ENCODE data around the gene COIL. TPM values are rescaled to one million over a fixed set of nuclear protein-coding genes. Genes with fewer than 3 reads are reported as not detected.

Gene COIL
- polyA plus RNA-seq, 12 donors = 16.2 to 22.0 (median 18.8) TPM; not detected in 1

DNA sequence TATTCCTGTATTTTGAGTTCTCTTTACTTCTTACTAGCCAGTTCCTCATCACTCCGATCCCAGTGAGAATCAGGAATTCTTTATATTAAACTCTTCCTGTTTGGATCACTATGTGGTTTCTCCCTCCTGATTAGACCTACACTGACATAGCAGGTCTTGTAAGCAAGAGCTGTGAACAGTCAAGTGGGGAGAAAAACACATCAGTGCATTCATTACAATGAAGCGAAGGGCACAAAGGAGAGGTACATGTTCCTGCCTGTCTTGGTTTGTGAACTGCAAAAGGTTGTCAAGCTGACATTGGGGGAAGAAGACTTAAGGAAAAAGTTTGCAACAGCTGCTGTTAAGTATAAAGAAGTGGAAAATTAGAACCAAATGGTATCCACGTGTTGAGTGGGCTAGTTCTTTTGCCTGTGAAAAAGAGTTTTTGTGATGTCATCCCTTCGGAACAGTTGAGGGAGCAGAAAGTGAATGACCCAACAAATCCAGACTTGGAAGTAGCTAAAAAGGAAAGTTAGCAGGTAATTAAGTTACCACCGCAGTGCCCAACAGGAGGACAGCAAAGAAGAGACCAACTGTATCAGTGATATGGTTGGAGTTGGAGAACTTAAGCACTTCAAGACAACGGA is 24.0 kb downstream of the COIL start:
- no peak for DNase-seq

GRCh38 chr17:56935461-56935860 is 25.4 kb downstream of the COIL start:
- no peak for DNase-seq

DNA sequence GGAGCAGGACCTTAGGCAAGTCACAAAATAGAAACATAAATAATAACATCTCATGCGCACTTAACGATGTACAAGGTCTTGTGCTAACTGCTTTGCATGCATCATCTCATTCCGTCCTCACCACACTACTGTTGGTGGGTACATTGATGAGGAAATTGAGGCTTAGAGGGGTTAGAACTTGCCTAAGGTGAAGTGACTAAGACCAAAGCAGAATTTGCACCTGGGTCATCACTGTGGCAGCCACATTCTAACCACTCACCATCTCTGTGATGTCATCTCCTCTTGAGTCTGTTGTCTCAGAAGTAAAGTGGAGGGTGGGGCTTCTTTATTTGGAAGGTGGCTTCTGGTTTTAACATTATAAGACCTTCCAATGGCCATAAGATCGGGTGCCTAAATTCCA is 26.6 kb downstream of the COIL start:
- no peak for DNase-seq

DNA sequence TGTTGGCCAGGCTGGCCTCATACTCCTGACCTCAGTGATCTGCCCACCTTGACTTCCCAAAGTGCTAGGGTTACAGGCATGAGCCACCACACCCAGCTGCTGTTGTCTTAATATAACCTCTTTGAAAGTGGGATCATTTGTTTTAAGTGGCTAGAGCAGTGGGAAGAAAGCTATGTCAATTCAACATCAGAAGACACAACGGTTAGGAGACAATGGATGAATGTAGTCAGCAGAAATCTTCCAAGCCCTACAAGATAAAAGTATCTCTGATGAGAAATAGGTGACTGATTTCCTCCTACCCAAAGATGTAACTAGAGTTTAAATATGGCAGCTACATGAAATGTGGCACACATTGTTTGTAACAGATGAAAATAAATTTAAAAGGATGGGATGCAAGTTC is 27.0 kb downstream of the COIL start:
- DNase-seq = no peak

DNA sequence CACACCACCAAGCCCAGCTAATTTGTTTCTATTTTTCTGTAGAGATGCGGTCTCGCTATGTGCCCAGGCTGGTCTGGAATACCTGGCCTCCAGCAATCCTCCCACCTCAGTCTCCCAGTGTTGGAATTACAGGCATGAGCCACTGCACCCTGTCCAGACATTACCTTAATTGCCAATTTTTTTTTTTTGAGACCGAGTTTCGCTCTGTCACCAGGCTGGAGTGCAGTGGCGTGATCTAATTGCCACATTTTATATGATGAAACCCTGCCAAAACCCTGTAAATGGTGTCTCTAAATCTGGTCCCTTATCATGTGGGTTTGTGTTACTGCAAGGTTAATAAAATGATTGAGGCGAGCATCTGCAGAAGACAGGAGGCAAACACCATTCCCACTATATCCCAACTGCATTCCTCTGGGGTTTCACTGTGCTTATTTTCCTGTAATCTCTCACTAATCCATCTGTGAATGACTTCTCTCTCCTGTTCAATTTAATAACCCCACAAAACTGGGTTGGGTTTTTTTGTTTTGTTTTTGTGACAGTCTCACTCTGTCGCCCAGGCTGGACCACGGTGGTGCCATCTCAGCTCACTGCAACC is 27.6 kb downstream of the COIL start:
- no peak for DNase-seq

GRCh38 chr17:56930739-56931337 is 30.0 kb downstream of the COIL start:
- no peak for DNase-seq

GRCh38 chr17:56929362-56929969 is 31.4 kb downstream of the COIL start:
- DNase-seq = no peak

DNA sequence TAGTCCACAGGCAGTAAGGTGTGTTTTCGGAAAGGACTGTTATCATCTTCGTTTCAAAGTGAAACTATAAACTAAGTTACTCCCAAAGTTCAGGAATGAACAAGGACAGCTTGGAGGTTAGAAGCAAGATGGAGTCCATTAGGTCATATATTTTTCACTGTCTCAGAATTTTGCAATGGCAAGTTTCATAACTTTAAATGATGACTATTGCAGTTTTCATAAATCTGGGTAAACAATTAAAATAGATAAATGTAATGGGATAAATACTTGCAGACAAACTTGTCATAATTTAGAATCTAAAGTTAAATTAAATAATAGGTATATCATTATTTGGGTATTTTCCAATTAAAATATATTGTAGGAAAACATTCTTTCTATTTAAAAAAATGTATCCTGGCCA is 32.3 kb downstream of the COIL start:
- no peak for DNase-seq

GRCh38 chr17:56926704-56927103 is 34.1 kb downstream of the COIL start:
- no peak for DNase-seq

GRCh38 chr17:56926270-56926669 is 34.6 kb downstream of the COIL start:
- DNase-seq = no peak

GRCh38 chr17:56925088-56925487 is 35.8 kb downstream of the COIL start:
- DNase-seq = no peak

DNA sequence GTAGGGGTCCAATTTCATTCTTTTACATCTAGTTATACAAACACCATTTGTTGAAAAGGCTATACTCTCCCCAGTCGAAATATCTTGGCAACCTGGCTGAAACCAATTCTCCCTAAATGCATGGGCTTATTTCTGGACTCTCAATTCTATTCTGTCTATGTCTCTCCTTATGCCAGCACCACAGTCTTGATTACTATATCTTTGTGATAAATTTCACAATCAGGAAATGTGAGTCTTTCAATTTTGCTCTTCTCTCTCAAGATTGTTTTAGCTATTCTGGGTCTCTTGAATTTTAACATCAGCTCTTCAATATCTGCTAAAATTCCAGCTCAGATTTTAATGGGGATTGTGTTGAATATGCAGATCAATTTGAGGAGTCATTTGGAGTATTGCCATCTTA is 41.1 kb downstream of the COIL start:
- DNase-seq = no peak

DNA sequence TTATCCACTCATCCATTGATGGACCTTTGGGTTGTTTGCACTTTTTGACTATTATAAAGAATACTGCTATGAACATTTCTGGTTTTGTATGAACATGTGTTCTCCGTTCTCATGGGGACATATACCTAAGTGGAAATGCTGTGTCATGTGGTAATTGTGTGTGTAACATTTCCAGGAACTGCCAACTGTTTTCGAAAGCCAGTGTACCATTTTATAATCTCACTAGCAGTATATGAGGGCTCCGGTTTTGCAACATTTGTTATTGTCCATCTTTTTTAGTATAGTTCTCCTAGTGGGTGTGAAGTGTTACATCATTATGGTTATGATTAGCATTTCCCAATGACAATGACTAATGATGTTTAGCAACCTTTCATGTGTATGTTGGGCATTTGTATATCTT is 41.9 kb downstream of the COIL start:
- no peak for DNase-seq

DNA sequence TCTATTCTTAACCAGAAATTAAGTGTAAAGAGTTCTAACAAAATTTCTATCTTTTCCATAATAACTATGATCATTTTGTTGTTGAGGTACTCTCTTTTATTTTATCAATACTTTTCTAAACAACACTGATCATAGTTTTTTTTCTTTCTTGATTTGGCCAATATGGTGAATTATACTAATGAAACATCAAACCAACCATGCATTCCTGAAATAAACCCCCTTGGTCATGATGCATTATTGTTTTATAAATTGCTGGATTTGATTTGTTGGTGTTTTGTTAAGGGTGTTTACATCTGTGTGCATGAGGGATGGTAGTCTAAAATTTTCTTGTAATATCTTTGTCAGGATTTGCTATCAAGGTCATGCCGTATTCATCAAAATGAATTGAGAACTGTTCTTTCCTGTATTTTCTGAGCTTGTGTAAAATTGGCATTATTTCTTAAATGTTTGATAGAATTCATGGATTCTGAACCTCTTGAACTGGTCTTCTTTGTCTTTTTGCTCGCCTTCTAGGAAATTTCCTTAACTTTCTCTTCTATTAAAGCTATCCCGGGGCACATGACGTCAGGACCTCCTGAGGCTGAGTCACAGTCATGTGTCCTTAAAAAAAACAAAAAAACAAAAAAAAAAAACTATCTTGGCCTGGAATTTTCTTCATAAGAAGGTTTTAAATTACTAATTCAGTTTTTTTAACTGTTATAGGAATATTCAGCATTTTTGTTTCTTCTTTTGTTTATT is 43.1 kb downstream of the COIL start:
- DNase-seq = no peak

GRCh38 chr17:56914581-56915273 is 46.1 kb downstream of the COIL start:
- DNase-seq = no peak

- DNase-seq = peak; percentile 83
Measured at GRCh38 chr17:56913867-56914580, 46.8 kb downstream of the COIL start, which contains the start of gene TRIM25. TSS of gene TRIM25 (minus strand) at chr17:56914049. CDS start at chr17:56913988, 61 bp downstream.

DNA sequence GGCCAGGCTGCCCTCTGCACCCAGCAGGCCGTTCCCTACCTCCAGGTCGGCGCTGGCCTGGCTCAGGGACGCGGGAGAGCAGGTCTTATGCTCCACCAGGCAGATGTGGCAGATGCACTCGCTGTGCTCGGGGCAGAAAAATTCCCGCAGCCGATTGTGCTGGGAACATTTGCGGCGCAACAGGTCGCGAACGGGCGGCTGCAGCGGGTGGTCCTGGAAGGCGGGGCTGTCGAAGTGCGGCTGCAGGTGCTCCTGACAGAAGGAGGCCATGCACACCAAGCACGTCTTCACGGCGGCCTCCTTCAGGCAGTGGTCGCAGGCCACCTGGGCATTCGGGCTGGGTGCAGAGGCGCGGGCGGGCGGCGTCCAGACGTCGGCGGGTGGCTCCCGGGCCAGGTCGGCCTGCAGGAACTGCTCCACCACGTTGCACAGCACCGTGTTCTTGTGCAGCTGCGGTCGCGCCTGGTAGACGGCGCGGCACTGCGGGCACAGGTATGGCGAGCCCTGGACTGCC is 47.4 kb downstream of the COIL start:
- DNase-seq = no peak

DNA sequence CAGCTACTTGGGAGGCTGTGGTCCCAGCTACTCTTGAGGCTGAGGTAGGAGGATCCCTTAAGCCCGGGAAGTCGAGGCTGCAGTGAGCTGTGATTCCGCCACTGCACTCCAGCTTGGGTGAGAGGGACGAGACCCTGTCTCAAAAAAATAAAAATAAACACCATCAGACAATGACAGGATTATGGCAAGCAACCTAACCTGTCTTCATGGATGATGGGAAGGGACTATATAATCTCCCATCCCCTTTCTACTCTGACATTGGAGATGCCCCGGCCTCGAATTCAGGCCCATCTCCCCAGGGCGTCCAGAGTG is 47.9 kb downstream of the COIL start:
- DNase-seq = no peak

GRCh38 chr17:56912105-56912999 is 48.5 kb downstream of the COIL start:
- no peak for DNase-seq

Data from muscle of arm (tissue), 12 donors.